Astrocyte (in vitro differentiated cells and primary cell): Measurements from ENCODE around the gene RANBP17. TPM values are rescaled to one million over a fixed set of nuclear protein-coding genes. Genes with fewer than 3 reads are reported as not detected.

Source experiments
- DNase-seq: peaks from one replicate; pipeline ENCODE4 v3.0.0-alpha.2; 2010; ENCODE audit warnings: low read depth
- FAIRE-seq: peaks from 2 replicates; lab custom pipeline; 2011; peaks lifted over from hg19 to GRCh38; lab: Jason Lieb, UNC
- H2AFZ ChIP-seq: 2 replicates; pipeline ENCODE4 v1.6.0; 2012; ENCODE audit warnings: low read depth, low read length, inconsistent platforms
- H3K27ac ChIP-seq: 2 replicates; pipeline ENCODE4 v1.5.1; 2011; ENCODE audit warnings: low read depth, low read length, inconsistent platforms
- H3K27me3 ChIP-seq: 2 replicates; pipeline ENCODE4 v1.6.0; 2011; ENCODE audit warnings: low read length, inconsistent platforms; ENCODE audit not compliant: insufficient read depth
- H3K36me3 ChIP-seq: 2 replicates; pipeline ENCODE4 v1.5.1; 2011; ENCODE audit warnings: low read length, inconsistent platforms; ENCODE audit not compliant: insufficient read depth
- H3K4me1 ChIP-seq: 2 replicates; pipeline ENCODE4 v1.5.1; 2011; ENCODE audit warnings: low read length, inconsistent platforms; ENCODE audit not compliant: insufficient read depth
- H3K4me2 ChIP-seq: 2 replicates; pipeline ENCODE4 v1.6.0; 2012; ENCODE audit warnings: low read length, inconsistent platforms
- H3K4me3 ChIP-seq: 2 replicates; pipeline ENCODE4 v1.5.1; 2011; ENCODE audit warnings: low read depth, mild to moderate bottlenecking, low read length, inconsistent platforms; ENCODE audit not compliant: insufficient read depth
- H3K79me2 ChIP-seq: 2 replicates; pipeline ENCODE4 v1.6.0; 2012; ENCODE audit warnings: mild to moderate bottlenecking, low read length, inconsistent platforms; ENCODE audit not compliant: insufficient read depth
- H3K9ac ChIP-seq: 2 replicates; pipeline ENCODE4 v1.6.0; 2012; ENCODE audit warnings: mild to moderate bottlenecking, low read length, inconsistent platforms
- H3K9me3 ChIP-seq: 2 replicates; pipeline ENCODE4 v1.5.1; 2012; ENCODE audit warnings: low read depth, mild to moderate bottlenecking, low read length, inconsistent platforms; ENCODE audit not compliant: insufficient read depth
- H4K20me1 ChIP-seq: 2 replicates; pipeline ENCODE4 v1.6.0; 2012; ENCODE audit warnings: low read length, inconsistent platforms; ENCODE audit not compliant: insufficient read depth
- H3K27ac Mint-ChIP-seq: one replicate; pipeline ENCODE4 v1.8.0; 2021; ENCODE audit warnings: mild to moderate bottlenecking, mixed read lengths; ENCODE audit not compliant: unreplicated experiment
- H3K27me3 Mint-ChIP-seq: one replicate; pipeline ENCODE4 v1.8.0; 2021; ENCODE audit warnings: low read depth, mixed read lengths; ENCODE audit not compliant: unreplicated experiment
- H3K36me3 Mint-ChIP-seq: one replicate; pipeline ENCODE4 v1.8.0; 2021; ENCODE audit warnings: low read depth, mixed read lengths; ENCODE audit not compliant: unreplicated experiment
- H3K4me1 Mint-ChIP-seq: one replicate; pipeline ENCODE4 v1.8.0; 2021; ENCODE audit warnings: low read depth, mixed read lengths; ENCODE audit not compliant: unreplicated experiment
- H3K4me3 Mint-ChIP-seq: one replicate; pipeline ENCODE4 v1.8.0; 2021; ENCODE audit warnings: mild to moderate bottlenecking, moderate library complexity, mixed read lengths; ENCODE audit not compliant: unreplicated experiment
- H3K9me3 Mint-ChIP-seq: one replicate; pipeline ENCODE4 v1.8.0; 2021; ENCODE audit warnings: mild to moderate bottlenecking, mixed read lengths; ENCODE audit not compliant: unreplicated experiment
- CTCF ChIP-seq: IDR thresholded peaks from 2 replicates; pipeline ENCODE4 v1.5.1; 2011; ENCODE audit warnings: low read depth, mild to moderate bottlenecking, inconsistent platforms, low read length, moderate library complexity; ENCODE audit not compliant: insufficient read depth
- EZH2 ChIP-seq: IDR thresholded peaks from 2 replicates; pipeline ENCODE4 v1.6.1; 2012; ENCODE audit warnings: mild to moderate bottlenecking, low read length, inconsistent platforms; ENCODE audit not compliant: insufficient read depth
- total RNA-seq: library from RNA; stranded (reverse); gene quantifications from 2 replicates; pipeline ENCODE4 v1.2.1, GENCODE V29; 2021

The RANBP17 gene
- total RNA-seq, 1 donor from 2014 or later, result 16.2 TPM

- peaks cover 90% of the 10 kb centered on the region for H3K27me3 ChIP-seq
- Mint-ChIP-seq H3K9me3 (peaks cover 22% of the 10 kb centered on the region), H3K4me3 (no peak overlapping the region), H3K36me3 (peaks cover 3% of the 10 kb centered on the region), H3K27me3 (peaks cover 69% of the 10 kb centered on the region), H3K27ac (no peak overlapping the region), H3K4me1 (peaks cover 4% of the 10 kb centered on the region)
- H2AFZ ChIP-seq, result no peak overlapping the region
- no peaks in the 10 kb centered on the region for H3K36me3 ChIP-seq
- no peak overlapping the region for H3K4me3 ChIP-seq
- no peak overlapping the region for H3K27ac ChIP-seq
- H3K9ac ChIP-seq, result no peak overlapping the region
- peaks cover 16% of the 10 kb centered on the region for H4K20me1 ChIP-seq
- FAIRE-seq (no peak), DNase-seq (no peak)
- no peaks in the 10 kb centered on the region for H3K79me2 ChIP-seq
- H3K4me2 ChIP-seq, result peak overlapping the region; percentile 36
- TF ChIP-seq EZH2 (peak; percentile 70), CTCF (no peak)
- peaks cover 6% of the 10 kb centered on the region for H3K9me3 ChIP-seq
- H3K4me1 ChIP-seq, result peaks cover 8% of the 10 kb centered on the region
Measured at GRCh38 chr5:171309276-171310211, 447.7 kb downstream of the RANBP17 start.

- DNase-seq (no peak), FAIRE-seq (no peak)
- H3K9me3 Mint-ChIP-seq, result peaks cover 22% of the 10 kb centered on the region
- peaks cover 3% of the 10 kb centered on the region for H3K36me3 Mint-ChIP-seq
- no peak overlapping the region for H3K4me3 ChIP-seq
- H3K4me1 ChIP-seq, result peaks cover 8% of the 10 kb centered on the region
- H3K4me1 Mint-ChIP-seq, result peaks cover 4% of the 10 kb centered on the region
- peak overlapping the region; percentile 26 for H3K4me2 ChIP-seq
- no peaks in the 10 kb centered on the region for H3K36me3 ChIP-seq
- peaks cover 16% of the 10 kb centered on the region for H4K20me1 ChIP-seq
- H3K4me3 Mint-ChIP-seq, result no peak overlapping the region
- no peak overlapping the region for H2AFZ ChIP-seq
- no peak overlapping the region for H3K9ac ChIP-seq
- H3K27ac ChIP-seq, result no peak overlapping the region
- TF ChIP-seq CTCF, result no peak
- no peak for TF ChIP-seq EZH2
- peaks cover 6% of the 10 kb centered on the region for H3K9me3 ChIP-seq
- H3K27ac Mint-ChIP-seq, result peak overlapping the region; percentile 66
- peaks cover 65% of the 10 kb centered on the region for H3K27me3 Mint-ChIP-seq
- H3K27me3 ChIP-seq, result peaks cover 91% of the 10 kb centered on the region
- H3K79me2 ChIP-seq, result no peaks in the 10 kb centered on the region
Measured at GRCh38 chr5:171310212-171310818, 448.5 kb downstream of the RANBP17 start.
